Measurements from ENCODE around the gene PIANP. TPM values are rescaled to one million over a fixed set of nuclear protein-coding genes. Genes with fewer than 3 reads are reported as not detected.
"Not testable (repeated sequence)": the region's sequence is repeated elsewhere in the genome, so short reads cannot be mapped to it uniquely, and the experiment has no call there.

Gene PIANP
- 2.7 TPM for polyA plus RNA-seq (2013, experiment 1 of 2)
- 2.8 TPM for polyA plus RNA-seq (2013, experiment 2 of 2)

DNA sequence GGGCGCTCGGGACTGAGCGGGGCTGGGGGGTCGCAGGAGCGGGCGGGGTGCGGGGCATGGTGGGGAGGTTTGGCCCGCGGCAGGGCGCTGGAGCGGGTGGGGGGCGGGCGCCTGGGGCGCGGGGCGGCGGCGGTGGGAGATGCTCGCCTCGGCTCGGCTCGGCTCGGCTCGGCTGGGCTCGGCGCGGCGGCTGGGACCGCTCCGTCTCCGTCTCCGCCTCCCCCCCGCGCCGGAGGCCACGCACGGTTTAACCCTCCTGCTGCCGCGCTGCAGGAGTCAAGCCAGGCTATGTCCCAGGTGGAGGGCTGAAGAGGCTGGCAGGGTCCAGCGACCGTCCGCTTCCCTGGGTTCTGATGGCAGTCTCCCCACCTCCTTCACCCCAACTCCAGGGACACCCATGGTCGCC is at the start of gene PIANP:
TSS of gene PIANP (minus strand) at position 170 of the 406 bp plus-strand sequence. CDS start 2,754 bp downstream, outside the sequence.
- H3K4me2 ChIP-seq (ENCODE audit: low read length), result peak within 1 kb of the TSS; percentile 95
- H4K8ac ChIP-seq (ENCODE audit: low read depth, low read length), result no peak within 1 kb of the TSS
- H3K56ac ChIP-seq (ENCODE audit: low read length), result peak within 1 kb of the TSS; percentile 91
- peaks cover 6% of the 10 kb centered on the region for H3K27me3 ChIP-seq (ENCODE audit: insufficient read depth, low read length, poor library complexity)
- no peak within 1 kb of the TSS for H2BK120ac ChIP-seq (ENCODE audit: low read depth, low read length)
- H3K4me3 ChIP-seq (ENCODE audit: low read length), result peak within 1 kb of the TSS; percentile 64
- peak within 1 kb of the TSS; percentile 57 for H3K4ac ChIP-seq (ENCODE audit: low read depth, low read length)
- no peak within 1 kb of the TSS for H4K5ac ChIP-seq (ENCODE audit: low read length)
- H2BK5ac ChIP-seq (ENCODE audit: low read length), result no peak within 1 kb of the TSS
- no peak within 1 kb of the TSS for H3K27ac ChIP-seq (ENCODE audit: low read depth, low read length)
- peak within 1 kb of the TSS; percentile 77 for H3K18ac ChIP-seq (ENCODE audit: low read length)
- no peak within 1 kb of the TSS for H2AK5ac ChIP-seq (ENCODE audit: low read length)
- peak within 1 kb of the TSS; percentile 68 for H3K23ac ChIP-seq (ENCODE audit: low read length)
- H3K9ac ChIP-seq (ENCODE audit: low read length), result peak within 1 kb of the TSS; percentile 78
- no peak for DNase-seq
- no peaks in the 10 kb centered on the region for H3K36me3 ChIP-seq (ENCODE audit: control insufficient read depth, insufficient read depth, low read length)
- no peaks in the 10 kb centered on the region for H3K79me1 ChIP-seq (ENCODE audit: low read length)
- WGBS (ENCODE audit: extremely low coverage, insufficient coverage, low lambda C conversion rate), result no CpG with 5 or more reads among the region's 43 CpGs
- no peak within 1 kb of the TSS for H2BK15ac ChIP-seq (replicated peaks; ENCODE audit: low read depth)
- peaks cover 5% of the 10 kb centered on the region for H3K4me1 ChIP-seq (ENCODE audit: control insufficient read depth, low read depth, low read length)
- H3K79me2 ChIP-seq (ENCODE audit: control insufficient read depth, insufficient read depth, low read length), result no peaks in the 10 kb centered on the region

GRCh38 chr12:6748761-6749160 is 48.1 kb upstream of the PIANP start:
- no peak overlapping the region for H2AK5ac ChIP-seq (ENCODE audit: low read length)
- no peak overlapping the region for H3K4ac ChIP-seq (ENCODE audit: low read depth, low read length)
- H3K27me3 ChIP-seq (ENCODE audit: insufficient read depth, low read length, poor library complexity), result no peaks in the 10 kb centered on the region
- peaks cover 22% of the 10 kb centered on the region for H3K36me3 ChIP-seq (ENCODE audit: control insufficient read depth, insufficient read depth, low read length)
- no peak overlapping the region for H3K56ac ChIP-seq (ENCODE audit: low read length)
- peaks cover 12% of the 10 kb centered on the region for H3K79me1 ChIP-seq (ENCODE audit: low read length)
- WGBS (ENCODE audit: extremely low coverage, insufficient coverage, low lambda C conversion rate), result no CpG with 5 or more reads among the region's 28 CpGs
- H2BK120ac ChIP-seq (ENCODE audit: low read depth, low read length), result no peak overlapping the region
- no peak overlapping the region for H3K4me2 ChIP-seq (ENCODE audit: low read length)
- no peak overlapping the region for H4K5ac ChIP-seq (ENCODE audit: low read length)
- no peak overlapping the region for H3K9ac ChIP-seq (ENCODE audit: low read length)
- no peak overlapping the region for H2BK5ac ChIP-seq (ENCODE audit: low read length)
- no peak for DNase-seq
- no peak overlapping the region for H3K4me3 ChIP-seq (ENCODE audit: low read length)
- H3K27ac ChIP-seq (ENCODE audit: low read depth, low read length), result no peak overlapping the region
- no peak overlapping the region for H2BK15ac ChIP-seq (replicated peaks; ENCODE audit: low read depth)
- H3K4me1 ChIP-seq (ENCODE audit: control insufficient read depth, low read depth, low read length), result peaks cover under 1% of the 10 kb centered on the region
- H3K79me2 ChIP-seq (ENCODE audit: control insufficient read depth, insufficient read depth, low read length), result peaks cover 10% of the 10 kb centered on the region
- H3K23ac ChIP-seq (ENCODE audit: low read length), result no peak overlapping the region
- H3K18ac ChIP-seq (ENCODE audit: low read length), result no peak overlapping the region
- no peak overlapping the region for H4K8ac ChIP-seq (ENCODE audit: low read depth, low read length)

- Histone ChIP-seq H3K36me3 (ENCODE audit: control insufficient read depth, insufficient read depth, low read length) (peaks cover 22% of the 10 kb centered on the region), H3K27ac (ENCODE audit: low read depth, low read length) (no peak overlapping the region), H3K23ac (ENCODE audit: low read length) (no peak overlapping the region), H3K79me2 (ENCODE audit: control insufficient read depth, insufficient read depth, low read length) (peaks cover 6% of the 10 kb centered on the region), H2BK120ac (ENCODE audit: low read depth, low read length) (no peak overlapping the region), H3K4me2 (ENCODE audit: low read length) (no peak overlapping the region), H2AK5ac (ENCODE audit: low read length) (no peak overlapping the region), H3K79me1 (ENCODE audit: low read length) (peaks cover 11% of the 10 kb centered on the region), H2BK15ac (replicated peaks; ENCODE audit: low read depth) (no peak overlapping the region), H4K8ac (ENCODE audit: low read depth, low read length) (no peak overlapping the region), H3K4me1 (ENCODE audit: control insufficient read depth, low read depth, low read length) (no peaks in the 10 kb centered on the region), H3K9ac (ENCODE audit: low read length) (no peak overlapping the region), H3K4ac (ENCODE audit: low read depth, low read length) (no peak overlapping the region), H2BK5ac (ENCODE audit: low read length) (no peak overlapping the region), H3K4me3 (ENCODE audit: low read length) (no peak overlapping the region), H3K27me3 (ENCODE audit: insufficient read depth, low read length, poor library complexity) (no peaks in the 10 kb centered on the region), H3K18ac (ENCODE audit: low read length) (no peak overlapping the region), H4K5ac (ENCODE audit: low read length) (no peak overlapping the region), H3K56ac (ENCODE audit: low read length) (no peak overlapping the region)
- WGBS (ENCODE audit: extremely low coverage, insufficient coverage, low lambda C conversion rate), result no CpG with 5 or more reads among the region's 4 CpGs
- DNase-seq, result no peak
Observed at GRCh38 chr12:6747216-6747615, 46.6 kb upstream of the PIANP start.

DNA sequence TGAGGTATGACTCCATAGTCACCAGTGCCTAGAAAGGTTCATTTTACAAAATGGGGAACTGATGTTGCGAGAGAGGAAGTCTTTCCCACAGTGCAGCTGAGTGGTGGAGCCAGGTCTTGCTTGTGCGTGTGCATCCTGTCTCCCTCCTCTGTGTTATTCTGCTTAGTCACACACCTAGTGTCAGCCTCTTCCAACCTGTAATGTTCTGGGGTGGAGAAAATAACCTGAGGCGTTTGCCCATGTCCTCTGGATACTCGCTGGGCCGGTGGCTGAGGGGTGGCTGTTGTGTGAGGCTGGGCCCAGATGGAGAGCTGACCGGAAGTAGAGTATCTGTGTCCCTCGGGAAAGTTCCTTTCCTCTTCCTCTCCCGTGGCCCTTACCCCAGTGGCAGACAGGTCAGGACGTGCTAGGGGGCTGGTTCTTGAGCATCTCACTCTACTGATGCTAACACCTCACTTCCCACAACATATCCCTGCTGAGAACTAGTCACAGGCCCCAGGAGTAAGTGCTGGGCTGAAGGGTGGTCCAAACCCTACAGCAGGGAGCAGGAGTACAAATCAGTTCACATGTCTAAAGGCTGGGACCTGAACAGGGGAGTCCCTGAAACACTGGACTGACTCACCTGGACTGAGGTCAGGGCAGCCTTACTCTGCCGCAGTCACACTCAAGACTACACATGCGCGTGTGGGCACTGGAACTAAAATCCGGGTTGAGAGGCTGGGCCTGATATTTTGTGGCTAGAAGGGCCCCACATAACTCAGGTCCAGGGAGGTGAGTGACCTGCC is 45.3 kb upstream of the PIANP start:
- no peak overlapping the region for H4K5ac ChIP-seq (ENCODE audit: low read length)
- no peak overlapping the region for H3K27ac ChIP-seq (ENCODE audit: low read depth, low read length)
- no peak overlapping the region for H2AK5ac ChIP-seq (ENCODE audit: low read length)
- no peak overlapping the region for H2BK120ac ChIP-seq (ENCODE audit: low read depth, low read length)
- H3K9ac ChIP-seq (ENCODE audit: low read length), result no peak overlapping the region
- peaks cover 22% of the 10 kb centered on the region for H3K36me3 ChIP-seq (ENCODE audit: control insufficient read depth, insufficient read depth, low read length)
- no peak overlapping the region for H3K18ac ChIP-seq (ENCODE audit: low read length)
- no CpG with 5 or more reads among the region's 13 CpGs for WGBS (ENCODE audit: extremely low coverage, insufficient coverage, low lambda C conversion rate)
- H3K4me1 ChIP-seq (ENCODE audit: control insufficient read depth, low read depth, low read length), result no peaks in the 10 kb centered on the region
- DNase-seq, result no peak
- H3K79me2 ChIP-seq (ENCODE audit: control insufficient read depth, insufficient read depth, low read length), result no peaks in the 10 kb centered on the region
- H2BK5ac ChIP-seq (ENCODE audit: low read length), result no peak overlapping the region
- H4K8ac ChIP-seq (ENCODE audit: low read depth, low read length), result no peak overlapping the region
- H2BK15ac ChIP-seq (replicated peaks; ENCODE audit: low read depth), result no peak overlapping the region
- H3K4ac ChIP-seq (ENCODE audit: low read depth, low read length), result no peak overlapping the region
- no peaks in the 10 kb centered on the region for H3K27me3 ChIP-seq (ENCODE audit: insufficient read depth, low read length, poor library complexity)
- H3K4me2 ChIP-seq (ENCODE audit: low read length), result no peak overlapping the region
- no peak overlapping the region for H3K4me3 ChIP-seq (ENCODE audit: low read length)
- H3K23ac ChIP-seq (ENCODE audit: low read length), result no peak overlapping the region
- H3K56ac ChIP-seq (ENCODE audit: low read length), result no peak overlapping the region
- peaks cover 2% of the 10 kb centered on the region for H3K79me1 ChIP-seq (ENCODE audit: low read length)

DNA sequence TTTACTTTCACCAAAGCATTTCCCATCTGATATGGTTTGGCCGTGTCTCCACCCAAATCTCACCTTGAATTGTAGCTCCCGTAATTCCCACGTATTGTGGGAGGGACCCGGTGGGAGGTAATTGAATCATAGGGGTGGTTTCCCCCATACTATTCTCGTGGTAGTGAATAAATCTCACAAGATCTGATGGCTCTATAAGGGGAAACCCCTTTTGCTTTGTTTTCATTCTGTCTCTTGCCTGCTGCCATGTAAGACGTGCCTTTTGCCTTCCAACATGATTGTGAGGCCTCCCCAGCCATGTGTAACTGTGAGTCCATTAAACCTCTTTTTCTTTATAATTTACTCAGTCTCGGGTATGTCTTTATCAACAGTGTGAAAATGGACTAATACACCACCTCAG is 42.7 kb upstream of the PIANP start:
- DNase-seq; H3K79me1 ChIP-seq (ENCODE audit: low read length); H3K23ac ChIP-seq (ENCODE audit: low read length); H3K4me2 ChIP-seq (ENCODE audit: low read length); H4K8ac ChIP-seq (ENCODE audit: low read depth, low read length); H3K9ac ChIP-seq (ENCODE audit: low read length); H3K4me3 ChIP-seq (ENCODE audit: low read length); H3K27me3 ChIP-seq (ENCODE audit: insufficient read depth, low read length, poor library complexity); H3K18ac ChIP-seq (ENCODE audit: low read length); H2BK120ac ChIP-seq (ENCODE audit: low read depth, low read length); H3K27ac ChIP-seq (ENCODE audit: low read depth, low read length); H3K4ac ChIP-seq (ENCODE audit: low read depth, low read length); H2BK5ac ChIP-seq (ENCODE audit: low read length); H2AK5ac ChIP-seq (ENCODE audit: low read length); H3K4me1 ChIP-seq (ENCODE audit: control insufficient read depth, low read depth, low read length); H2BK15ac ChIP-seq (replicated peaks; ENCODE audit: low read depth); H3K56ac ChIP-seq (ENCODE audit: low read length); H3K79me2 ChIP-seq (ENCODE audit: control insufficient read depth, insufficient read depth, low read length); H4K5ac ChIP-seq (ENCODE audit: low read length): not testable (repeated sequence)
- no CpG with 5 or more reads among the region's 7 CpGs for WGBS (ENCODE audit: extremely low coverage, insufficient coverage, low lambda C conversion rate)
- peaks cover 11% of the 10 kb centered on the region for H3K36me3 ChIP-seq (ENCODE audit: control insufficient read depth, insufficient read depth, low read length)
